A673 (cell line): Measurements from ENCODE around the gene RTRAF. TPM values are rescaled to one million over a fixed set of nuclear protein-coding genes. Genes with fewer than 3 reads are reported as not detected.

Experiments
- BruUV-seq: library from RNA; stranded (reverse); fragments of 400-500 nt; replicated peaks from 2 replicates; lab custom pipeline; 2021; lab: Mats Ljungman, UMichigan
- CTCF ChIA-PET: fragments of 300-600 bp; sonication (Branson Sonifier 250); formaldehyde crosslinking; loops from one replicate; lab custom pipeline; 2022; ENCODE audit warnings: antibody characterized with exemption; lab: Charles Lee
- POLR2A ChIA-PET: fragments of 300-600 bp; sonication (Branson Sonifier 250); formaldehyde crosslinking; loops from one replicate; lab custom pipeline; 2022; ENCODE audit warnings: antibody characterized with exemption; ENCODE audit not compliant: low non-redundant PET; lab: Charles Lee
- DNase-seq: peaks from one replicate; pipeline ENCODE4 v3.0.0-alpha.2; 2015; ENCODE audit warnings: low spot score
- H3K27ac ChIP-seq: fragments of 200-600 bp; sonication (generic); 2 replicates; pipeline ENCODE4 v1.5.1; 2016; ENCODE audit warnings: mixed run types, low read depth, mild to moderate bottlenecking, mixed read lengths, antibody characterized with exemption, low read length; ENCODE audit not compliant: poor library complexity, severe bottlenecking
- H3K27me3 ChIP-seq: fragments of 200-600 bp; sonication (generic); replicated peaks from 2 replicates; pipeline ENCODE4 v1.6.1; 2017; ENCODE audit warnings: mixed run types, low read depth, mild to moderate bottlenecking, mixed read lengths, antibody characterized with exemption, low read length; ENCODE audit not compliant: insufficient read depth, poor library complexity
- H3K36me3 ChIP-seq: fragments of 200-600 bp; sonication (generic); 2 replicates; pipeline ENCODE4 v1.6.1; 2016; ENCODE audit warnings: mixed run types, mild to moderate bottlenecking, mixed read lengths, antibody characterized with exemption, low read length; ENCODE audit not compliant: insufficient read depth, poor library complexity, severe bottlenecking
- H3K4me1 ChIP-seq: fragments of 200-600 bp; sonication (generic); 2 replicates; pipeline ENCODE4 v1.6.1; 2017; ENCODE audit warnings: mixed run types, mild to moderate bottlenecking, mixed read lengths, antibody characterized with exemption, low read length; ENCODE audit not compliant: insufficient read depth, poor library complexity, severe bottlenecking
- H3K4me3 ChIP-seq: fragments of 200-600 bp; sonication (generic); 2 replicates; pipeline ENCODE4 v1.5.1; 2016; ENCODE audit warnings: low read depth, mixed run types, mild to moderate bottlenecking, mixed read lengths, low read length; ENCODE audit not compliant: poor library complexity, severe bottlenecking
- H3K9me3 ChIP-seq: fragments of 200-600 bp; sonication (generic); 2 replicates; pipeline ENCODE4 v1.6.1; 2016; ENCODE audit warnings: mixed run types, low read depth, mild to moderate bottlenecking, mixed read lengths, antibody characterized with exemption, low read length; ENCODE audit not compliant: poor library complexity, severe bottlenecking
- CTCF ChIP-seq: fragments of 300-800, 200-600 bp; sonication (generic); conservative IDR thresholded peaks from 2 replicates; pipeline ENCODE4 v1.5.1; 2017; ENCODE audit warnings: low read depth, mild to moderate bottlenecking, antibody characterized with exemption, low read length, moderate library complexity, mixed read lengths
- EZH2 ChIP-seq: fragments of 200-600 bp; sonication (generic); IDR thresholded peaks from 2 replicates; pipeline ENCODE4 v1.6.1; 2017; ENCODE audit warnings: borderline replicate concordance, low read depth, mild to moderate bottlenecking, mixed read lengths, antibody characterized with exemption, low read length; ENCODE audit not compliant: poor library complexity, severe bottlenecking
- intact Hi-C: fragments of 100-400 bp; cut with micrococcal nuclease; formaldehyde crosslinking; loops from one replicate; pipeline ENCODE4 v1.10.0; 2022; ENCODE audit not compliant: unreplicated experiment
- total RNA-seq: library from RNA; stranded (reverse); gene quantifications from 2 replicates; pipeline ENCODE4 v1.2.3, GENCODE V29; 2021

RTRAF gene
- total RNA-seq, 1 experiment from 2014 or later, result 267 TPM

- intact Hi-C loops, result no loop called here
- POLR2A ChIA-PET, result no interaction called here
- no peaks in the 10 kb centered on the region for H3K27me3 ChIP-seq
- TF ChIP-seq CTCF (no peak), EZH2 (no peak)
- CTCF ChIA-PET, result no interaction called here
- no peaks in the 10 kb centered on the region for H3K9me3 ChIP-seq
- peaks cover 7% of the 10 kb centered on the region for H3K36me3 ChIP-seq
- H3K4me1 ChIP-seq, result peaks cover 31% of the 10 kb centered on the region
- DNase-seq, result peak; percentile 66
- H3K27ac ChIP-seq, result peak overlapping the region; percentile 43
- no TSS peak for BruUV-seq
- no peak overlapping the region for H3K4me3 ChIP-seq
Measured at GRCh38 chr14:52048641-52049204, 59.4 kb downstream of the RTRAF start.

- peaks cover 29% of the 10 kb centered on the region for H3K4me1 ChIP-seq
- intact Hi-C loops, result no loop called here
- H3K9me3 ChIP-seq, result no peaks in the 10 kb centered on the region
- no peaks in the 10 kb centered on the region for H3K27me3 ChIP-seq
- ChIA-PET POLR2A (no interaction called here), CTCF (no interaction called here)
- TF ChIP-seq CTCF, result no peak
- no peak for TF ChIP-seq EZH2
- no TSS peak for BruUV-seq
- no peak for DNase-seq
- no peak overlapping the region for H3K4me3 ChIP-seq
- H3K36me3 ChIP-seq, result peaks cover 7% of the 10 kb centered on the region
- H3K27ac ChIP-seq, result no peak overlapping the region
Measured at GRCh38 chr14:52049271-52049670, 59.9 kb downstream of the RTRAF start.

GRCh38 chr14:52049721-52050588, 60.6 kb downstream of the RTRAF start:
- Histone ChIP-seq H3K9me3 (no peaks in the 10 kb centered on the region), H3K27me3 (no peaks in the 10 kb centered on the region), H3K4me3 (no peak overlapping the region), H3K27ac (no peak overlapping the region), H3K36me3 (peaks cover 7% of the 10 kb centered on the region), H3K4me1 (peaks cover 26% of the 10 kb centered on the region)
- no peak for TF ChIP-seq CTCF
- no peak for TF ChIP-seq EZH2
- DNase-seq, result no peak
- BruUV-seq, result no TSS peak
- intact Hi-C loops, result no loop called here
- ChIA-PET CTCF (no interaction called here), POLR2A (no interaction called here)
